CD8-positive, alpha-beta memory T cell (primary cell): ENCODE measurements around the gene MAPK8IP1. TPM values are rescaled to one million over a fixed set of nuclear protein-coding genes. Genes with fewer than 3 reads are reported as not detected.
"Not testable (repeated sequence)": the region's sequence is repeated elsewhere in the genome, so short reads cannot be mapped to it uniquely, and the experiment has no call there.

Experiments
- CTCF ChIA-PET: fragments of 350-600 bp; sonication (Branson Sonifier 250); formaldehyde crosslinking; loops from one replicate; lab custom pipeline; 2021; ENCODE audit warnings: antibody characterized with exemption; lab: Charles Lee
- POLR2A ChIA-PET: fragments of 350-600 bp; sonication (Branson Sonifier 250); formaldehyde crosslinking; loops from one replicate; lab custom pipeline; 2021; ENCODE audit warnings: antibody characterized with exemption; lab: Charles Lee
- DNase-seq, 5 donors: peaks; one replicate each; pipeline versions ENCODE4 v3.0.0 to v3.0.0-alpha.2; 2020 to 2022; ENCODE audit warnings: mixed read lengths in 1 of 5
- H3K27ac ChIP-seq: one replicate; pipeline ENCODE4 v1.7.0; 2013; ENCODE audit warnings: low read depth, mild to moderate bottlenecking, low read length, moderate library complexity
- H3K27me3 ChIP-seq: 2 replicates; pipeline ENCODE4 v1.7.0; 2013; ENCODE audit warnings: low read length, mild to moderate bottlenecking; ENCODE audit not compliant: insufficient read depth, poor library complexity, severe bottlenecking
- H3K36me3 ChIP-seq: 2 replicates; pipeline ENCODE4 v1.7.0; 2013; ENCODE audit warnings: mild to moderate bottlenecking, low read length, moderate library complexity; ENCODE audit not compliant: insufficient read depth
- H3K4me1 ChIP-seq: 2 replicates; pipeline ENCODE4 v1.7.0; 2013; ENCODE audit warnings: mild to moderate bottlenecking, low read length, moderate library complexity; ENCODE audit not compliant: insufficient read depth
- H3K4me3 ChIP-seq: 2 replicates; pipeline ENCODE4 v1.7.0; 2013; ENCODE audit warnings: mild to moderate bottlenecking, low read length
- H3K9me3 ChIP-seq: 2 replicates; pipeline ENCODE4 v1.7.0; 2013; ENCODE audit warnings: mild to moderate bottlenecking, low read length
- H3K27ac Mint-ChIP-seq, 8 donors: one replicate each; pipeline ENCODE4 v1.8.0; 2020 to 2021; ENCODE audit warnings: mixed read lengths in 8 of 8, mild to moderate bottlenecking in 6 of 8, inconsistent platforms in 3 of 8, moderate library complexity in 3 of 8
- H3K27me3 Mint-ChIP-seq, 2 donors: one replicate each; pipeline ENCODE4 v1.8.0; 2020 to 2021; ENCODE audit warnings: mixed read lengths in 2 of 2, mild to moderate bottlenecking in 1 of 2, moderate library complexity in 1 of 2
- H3K36me3 Mint-ChIP-seq, 3 donors: one replicate each; pipeline ENCODE4 v1.8.0; 2020 to 2021; ENCODE audit warnings: mixed read lengths in 3 of 3, inconsistent platforms in 1 of 3, mild to moderate bottlenecking in 1 of 3
- H3K4me1 Mint-ChIP-seq, 3 donors: one replicate each; pipeline ENCODE4 v1.8.0; 2020 to 2021; ENCODE audit warnings: mixed read lengths in 3 of 3, inconsistent platforms in 1 of 3, mild to moderate bottlenecking in 1 of 3
- H3K4me3 Mint-ChIP-seq, 7 donors: one replicate each; pipeline ENCODE4 v1.8.0; 2020 to 2021; ENCODE audit warnings: mixed read lengths in 7 of 7, mild to moderate bottlenecking in 6 of 7, moderate library complexity in 4 of 7, inconsistent platforms in 2 of 7
- H3K9me3 Mint-ChIP-seq, 5 donors: one replicate each; pipeline ENCODE4 v1.8.0; 2020 to 2022; ENCODE audit warnings: mixed read lengths in 5 of 5, mild to moderate bottlenecking in 3 of 5, moderate library complexity in 2 of 5, inconsistent platforms in 1 of 5
- polyA plus RNA-seq: library from polyadenylated mRNA; unstranded; fragments of 300-500 nt; fragmentation: Illumina TruSeq; gene quantifications from one replicate; pipeline ENCODE4 v1.2.3, GENCODE V29; 2021
- total RNA-seq, 2 experiments: library from RNA; stranded (reverse); gene quantifications; one replicate each; pipeline ENCODE4 v1.2.3, GENCODE V29; 2021

The MAPK8IP1 gene
- total and polyA plus RNA-seq, 3 experiments from 2014 or later, result 0.23 to 1.1 (median 0.98) TPM

DNA sequence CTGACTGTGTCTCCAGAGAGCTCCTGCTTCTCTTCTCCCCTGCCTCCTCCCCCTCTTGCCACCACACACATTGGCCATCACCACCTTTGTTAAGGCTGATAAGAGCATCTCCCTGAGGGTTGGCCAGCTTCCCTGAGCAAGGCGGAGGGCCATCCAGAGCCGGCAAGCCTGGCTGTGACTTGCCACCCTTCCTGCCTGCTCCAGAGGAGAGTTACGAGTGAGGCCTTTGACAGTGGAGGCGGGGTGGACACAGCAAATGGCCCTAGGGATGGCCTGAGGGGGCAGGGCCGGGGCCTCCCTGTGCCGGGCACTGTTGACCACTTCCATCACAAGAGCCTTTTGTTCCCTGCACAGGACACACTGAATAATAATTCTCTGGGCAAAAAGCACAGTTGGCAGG is 16.2 kb downstream of the MAPK8IP1 start:
- ChIA-PET CTCF (interaction anchor here (0.8 kb wide), 1 partner anchor 63 kb away, joined by 3 read pairs; no protein-coding TSS in a partner anchor), POLR2A (interaction anchor here (1.2 kb wide), 1 partner anchor 14 kb away, joined by 3 read pairs; no protein-coding TSS in a partner anchor)
- H3K36me3 ChIP-seq, result no peaks in the 10 kb centered on the region
- H3K36me3 Mint-ChIP-seq, result no peaks in the 10 kb centered on the region
- H3K4me3 Mint-ChIP-seq, result peak overlapping the region in 2 of 7 donors; percentile 20 to 84
- peaks cover 9% of the 10 kb centered on the region for H3K4me1 ChIP-seq
- peaks cover 20% of the 10 kb centered on the region for H3K27me3 ChIP-seq
- peaks cover 11 to 25% of the 10 kb centered on the region in 2 donors for H3K27me3 Mint-ChIP-seq
- H3K27ac ChIP-seq, result no peak overlapping the region
- no peaks in the 10 kb centered on the region for H3K9me3 Mint-ChIP-seq
- H3K27ac Mint-ChIP-seq, result peak overlapping the region in 1 of 8 donors; percentile 55
- H3K9me3 ChIP-seq, result no peaks in the 10 kb centered on the region
- DNase-seq, result no peak
- H3K4me3 ChIP-seq, result no peak overlapping the region
- peaks cover 3 to 25% (median 6%) of the 10 kb centered on the region in 3 donors for H3K4me1 Mint-ChIP-seq

DNA sequence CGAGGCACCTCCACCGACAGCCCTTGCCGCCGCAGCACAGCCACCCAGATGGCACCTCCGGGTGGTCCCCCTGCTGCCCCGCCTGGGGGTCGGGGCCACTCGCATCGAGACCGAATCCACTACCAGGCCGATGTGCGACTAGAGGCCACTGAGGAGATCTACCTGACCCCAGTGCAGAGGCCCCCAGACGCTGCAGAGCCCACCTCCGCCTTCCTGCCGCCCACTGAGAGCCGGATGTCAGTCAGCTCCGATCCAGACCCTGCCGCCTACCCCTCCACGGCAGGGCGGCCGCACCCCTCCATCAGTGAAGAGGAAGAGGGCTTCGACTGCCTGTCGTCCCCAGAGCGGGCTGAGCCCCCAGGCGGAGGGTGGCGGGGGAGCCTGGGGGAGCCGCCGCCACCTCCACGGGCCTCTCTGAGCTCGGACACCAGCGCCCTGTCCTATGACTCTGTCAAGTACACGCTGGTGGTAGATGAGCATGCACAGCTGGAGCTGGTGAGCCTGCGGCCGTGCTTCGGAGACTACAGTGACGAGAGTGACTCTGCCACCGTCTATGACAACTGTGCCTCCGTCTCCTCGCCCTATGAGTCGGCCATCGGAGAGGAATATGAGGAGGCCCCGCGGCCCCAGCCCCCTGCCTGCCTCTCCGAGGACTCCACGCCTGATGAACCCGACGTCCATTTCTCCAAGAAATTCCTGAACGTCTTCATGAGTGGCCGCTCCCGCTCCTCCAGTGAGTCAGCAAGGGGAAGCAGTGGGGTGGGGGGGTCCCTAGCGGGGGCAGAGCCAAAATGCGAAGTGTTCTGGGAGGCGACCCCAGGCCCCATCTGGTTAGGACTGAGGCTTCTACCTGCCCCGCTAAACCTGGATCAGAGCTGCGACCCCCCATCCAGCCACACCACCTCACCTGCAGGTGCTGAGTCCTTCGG is 17.3 kb downstream of the MAPK8IP1 start:
- Histone ChIP-seq H3K4me1 (peaks cover 9% of the 10 kb centered on the region), H3K4me3 (no peak overlapping the region), H3K27me3 (peaks cover 20% of the 10 kb centered on the region), H3K36me3 (no peaks in the 10 kb centered on the region), H3K27ac (no peak overlapping the region), H3K9me3 (no peaks in the 10 kb centered on the region)
- ChIA-PET POLR2A (no interaction called here), CTCF (no interaction called here)
- peaks cover 11 to 20% of the 10 kb centered on the region in 2 donors for H3K27me3 Mint-ChIP-seq
- H3K9me3 Mint-ChIP-seq, result no peaks in the 10 kb centered on the region
- peak overlapping the region in 1 of 7 donors; percentile 28 for H3K4me3 Mint-ChIP-seq
- H3K36me3 Mint-ChIP-seq, result no peaks in the 10 kb centered on the region
- no peak overlapping the region for H3K27ac Mint-ChIP-seq
- peaks cover 3 to 28% (median 8%) of the 10 kb centered on the region in 3 donors for H3K4me1 Mint-ChIP-seq
- DNase-seq, result no peak

DNA sequence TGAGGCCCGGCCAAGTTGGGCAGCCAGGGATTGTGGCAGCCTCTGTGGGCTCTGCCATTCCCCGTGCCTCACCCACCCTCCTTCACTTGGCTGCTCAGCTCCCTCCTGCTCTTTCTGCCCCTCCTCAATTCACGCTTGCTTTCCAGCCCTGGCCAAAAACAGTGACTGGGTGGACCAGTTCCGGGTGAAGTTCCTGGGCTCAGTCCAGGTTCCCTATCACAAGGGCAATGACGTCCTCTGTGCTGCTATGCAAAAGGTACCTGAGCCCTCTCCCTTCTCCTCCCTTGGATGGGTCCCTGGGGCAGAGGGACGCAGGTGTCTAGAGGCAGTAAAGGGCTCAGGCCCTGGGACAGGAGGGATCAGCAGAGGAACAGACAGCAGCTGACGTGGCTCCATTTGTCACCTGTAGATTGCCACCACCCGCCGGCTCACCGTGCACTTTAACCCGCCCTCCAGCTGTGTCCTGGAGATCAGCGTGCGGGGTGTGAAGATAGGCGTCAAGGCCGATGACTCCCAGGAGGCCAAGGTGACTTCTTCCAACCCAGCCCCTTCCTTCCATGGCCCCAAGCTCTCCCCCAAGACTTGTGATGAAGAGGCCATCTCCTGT is 19.0 kb downstream of the MAPK8IP1 start:
- H3K9me3 Mint-ChIP-seq, result no peaks in the 10 kb centered on the region
- CTCF ChIA-PET, result no interaction called here
- H3K27me3 Mint-ChIP-seq, result peaks cover 5 to 7% of the 10 kb centered on the region in 2 donors

DNA sequence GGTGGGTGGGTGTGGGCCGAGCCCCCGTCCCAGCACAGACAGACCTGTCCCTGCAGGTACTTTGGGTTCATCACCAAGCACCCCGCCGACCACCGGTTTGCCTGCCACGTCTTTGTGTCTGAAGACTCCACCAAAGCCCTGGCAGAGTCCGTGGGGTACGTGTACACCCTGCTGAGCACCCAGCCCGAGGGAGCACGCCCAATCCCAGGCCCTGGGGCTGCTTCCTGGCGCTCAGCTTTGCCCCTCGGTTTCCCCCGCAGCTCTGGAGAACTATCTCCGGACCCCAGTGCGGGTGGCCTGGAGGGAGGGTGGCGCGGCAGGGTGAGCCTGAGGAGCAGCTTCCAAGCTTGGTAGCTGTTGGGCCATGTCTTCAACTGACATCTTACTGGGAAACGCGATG is 19.6 kb downstream of the MAPK8IP1 start:
- peaks cover 3 to 25% (median 8%) of the 10 kb centered on the region in 3 donors for H3K4me1 Mint-ChIP-seq
- Histone ChIP-seq H3K9me3 (no peaks in the 10 kb centered on the region), H3K4me3 (no peak overlapping the region), H3K27ac (no peak overlapping the region), H3K36me3 (no peaks in the 10 kb centered on the region), H3K27me3 (peaks cover 3% of the 10 kb centered on the region), H3K4me1 (no peaks in the 10 kb centered on the region)
- H3K27ac Mint-ChIP-seq, result peak overlapping the region in 1 of 8 donors; percentile 43
- CTCF ChIA-PET, result no interaction called here
- peaks cover 4 to 7% of the 10 kb centered on the region in 2 donors for H3K27me3 Mint-ChIP-seq
- no peak for DNase-seq
- H3K4me3 Mint-ChIP-seq, result no peak overlapping the region
- POLR2A ChIA-PET, result interaction anchor here (0.5 kb wide), 1 partner anchor 18 kb away, joined by 7 read pairs; no protein-coding TSS in a partner anchor
- peaks cover 0 to 12% (median 0%) of the 10 kb centered on the region in 3 donors for H3K36me3 Mint-ChIP-seq
- no peaks in the 10 kb centered on the region for H3K9me3 Mint-ChIP-seq

More for the DNA sequence above, 19.0 kb downstream of the MAPK8IP1 start:
- H3K4me1 ChIP-seq, result peaks cover under 1% of the 10 kb centered on the region
- no peaks in the 10 kb centered on the region for H3K9me3 ChIP-seq
- DNase-seq, result no peak
- Mint-ChIP-seq H3K27ac (peak overlapping the region in 1 of 8 donors; percentile 43), H3K36me3 (peaks cover 0 to 5% (median 0%) of the 10 kb centered on the region in 3 donors), H3K4me3 (no peak overlapping the region), H3K4me1 (peaks cover 3 to 27% (median 8%) of the 10 kb centered on the region in 3 donors)
- POLR2A ChIA-PET, result interaction anchor here (0.5 kb wide), 1 partner anchor 19 kb away, joined by 7 read pairs; no protein-coding TSS in a partner anchor
- H3K4me3 ChIP-seq, result no peak overlapping the region
- H3K27ac ChIP-seq, result no peak overlapping the region
- H3K36me3 ChIP-seq, result no peaks in the 10 kb centered on the region
- peaks cover 5% of the 10 kb centered on the region for H3K27me3 ChIP-seq

DNA sequence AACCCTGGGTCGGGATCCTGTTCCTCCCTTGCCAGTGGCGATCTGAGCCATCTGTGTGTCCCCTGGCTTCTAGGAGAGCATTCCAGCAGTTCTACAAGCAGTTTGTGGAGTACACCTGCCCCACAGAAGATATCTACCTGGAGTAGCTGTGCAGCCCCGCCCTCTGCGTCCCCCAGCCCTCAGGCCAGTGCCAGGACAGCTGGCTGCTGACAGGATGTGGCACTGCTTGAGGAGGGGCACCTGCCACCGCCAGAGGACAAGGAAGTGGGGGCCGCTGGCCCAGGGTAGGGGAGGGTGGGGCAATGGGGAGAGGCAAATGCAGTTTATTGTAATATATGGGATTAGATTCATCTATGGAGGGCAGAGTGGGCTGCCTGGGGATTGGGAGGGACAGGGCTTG is 20.1 kb downstream of the MAPK8IP1 start:
- H3K4me3 Mint-ChIP-seq, H3K4me1 ChIP-seq, H3K9me3 Mint-ChIP-seq, H3K4me3 ChIP-seq, H3K27me3 ChIP-seq, H3K27ac ChIP-seq, H3K9me3 ChIP-seq, H3K36me3 ChIP-seq, POLR2A ChIA-PET, CTCF ChIA-PET, H3K27me3 Mint-ChIP-seq, DNase-seq: not testable (repeated sequence)
- peaks cover 0 to 17% (median 0%) of the 10 kb centered on the region in 3 donors for H3K36me3 Mint-ChIP-seq
- H3K27ac Mint-ChIP-seq, result peak overlapping the region in 1 of 8 donors; percentile 43
- H3K4me1 Mint-ChIP-seq, result peaks cover 3 to 23% (median 7%) of the 10 kb centered on the region in 3 donors

DNA sequence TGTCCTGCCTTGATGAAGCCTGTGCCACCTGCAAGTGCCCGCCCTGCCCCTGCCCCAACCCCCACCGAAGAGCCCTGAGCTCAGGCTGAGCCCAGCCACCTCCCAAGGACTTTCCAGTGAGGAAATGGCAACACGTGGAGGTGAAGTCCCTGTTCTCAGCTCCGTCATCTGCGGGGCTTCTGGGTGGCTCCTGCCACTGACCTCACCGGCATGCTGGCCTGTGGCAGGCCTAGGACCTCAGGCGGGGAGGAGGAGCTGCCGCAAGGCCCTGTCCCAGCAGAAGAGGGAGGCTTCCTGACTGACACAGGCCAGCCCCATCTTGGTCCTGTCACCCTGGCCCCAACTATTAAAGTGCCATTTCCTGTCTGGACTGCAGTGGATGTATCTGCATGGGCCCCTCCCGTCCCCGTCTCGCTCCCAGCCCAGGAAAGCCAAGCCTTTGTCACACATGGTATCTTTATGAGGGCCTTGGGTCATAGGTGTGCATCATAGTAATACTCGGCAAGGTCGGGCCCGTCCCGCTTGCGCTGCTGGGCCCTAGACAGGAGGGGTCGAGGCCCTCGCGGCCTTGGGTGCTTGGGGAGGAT is 20.7 kb downstream of the MAPK8IP1 start:
- CTCF ChIA-PET, result no interaction called here

DNA sequence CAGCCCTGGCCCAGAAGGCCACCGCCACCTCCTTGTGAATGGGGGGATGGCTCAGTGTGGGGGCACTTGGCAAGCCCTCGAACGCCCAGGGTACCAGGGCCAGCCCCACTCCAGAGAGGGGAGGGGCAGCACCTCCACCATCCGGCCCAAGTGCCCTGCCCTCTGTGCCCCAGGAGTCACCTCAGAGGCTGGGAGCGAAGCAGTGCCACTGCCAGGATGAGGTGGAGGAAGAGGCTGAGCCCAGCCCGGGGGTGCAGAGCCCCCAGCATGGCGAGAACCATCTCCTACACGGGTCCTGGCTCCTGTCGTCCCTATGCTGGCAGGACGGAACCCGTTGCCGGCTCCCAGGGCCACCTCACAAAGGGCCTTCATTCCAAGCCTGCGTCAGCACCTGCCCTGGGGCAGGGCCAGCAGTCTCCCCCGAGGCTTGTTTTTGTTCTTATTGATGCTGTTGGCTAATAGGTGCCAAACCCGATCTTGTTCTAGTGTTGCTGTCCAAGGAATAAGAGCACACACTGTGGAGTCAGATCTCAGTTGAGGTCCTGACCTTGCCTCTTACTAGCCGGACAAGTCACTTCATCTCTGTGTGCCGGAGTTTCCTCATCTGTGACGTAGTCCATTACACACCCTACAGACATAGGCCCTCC is 21.6 kb downstream of the MAPK8IP1 start, which contains the start of gene FREY1:
TSS of gene FREY1 (minus strand) at position 307 of the 647 bp plus-strand sequence. CDS start at position 281, 26 bp downstream.
- Mint-ChIP-seq H3K27me3 (peaks cover 0 to 1% of the 10 kb centered on the region in 2 donors), H3K4me3 (peak within 1 kb of the TSS in 1 of 7 donors; percentile 4), H3K9me3 (no peaks in the 10 kb centered on the region), H3K4me1 (peaks cover 3 to 20% (median 6%) of the 10 kb centered on the region in 3 donors), H3K27ac (peak within 1 kb of the TSS in 3 of 8 donors; percentile 7 to 84 (median 58)), H3K36me3 (peaks cover 0 to 30% (median 0%) of the 10 kb centered on the region in 3 donors)
- POLR2A ChIA-PET, result no interaction called here
- no peak for DNase-seq
- no peaks in the 10 kb centered on the region for H3K9me3 ChIP-seq
- no peak within 1 kb of the TSS for H3K4me3 ChIP-seq
- CTCF ChIA-PET, result no interaction called here
- H3K27ac ChIP-seq, result no peak within 1 kb of the TSS
- peaks cover 11% of the 10 kb centered on the region for H3K36me3 ChIP-seq
- no peaks in the 10 kb centered on the region for H3K27me3 ChIP-seq
- H3K4me1 ChIP-seq, result no peaks in the 10 kb centered on the region

More for the DNA sequence above, 20.7 kb downstream of the MAPK8IP1 start:
- Mint-ChIP-seq H3K27me3 (peaks cover 0 to 1% of the 10 kb centered on the region in 2 donors), H3K36me3 (peaks cover 0 to 23% (median 0%) of the 10 kb centered on the region in 3 donors), H3K27ac (peak overlapping the region in 2 of 8 donors; percentile 51 to 84), H3K4me3 (no peak overlapping the region), H3K9me3 (no peaks in the 10 kb centered on the region), H3K4me1 (peaks cover 3 to 20% (median 6%) of the 10 kb centered on the region in 3 donors)
- Histone ChIP-seq H3K9me3 (no peaks in the 10 kb centered on the region), H3K27ac (no peak overlapping the region), H3K4me1 (no peaks in the 10 kb centered on the region), H3K36me3 (peaks cover 8% of the 10 kb centered on the region), H3K27me3 (no peaks in the 10 kb centered on the region), H3K4me3 (no peak overlapping the region)
- POLR2A ChIA-PET, result no interaction called here
- no peak for DNase-seq
